ENCODE results near the gene NDFIP1. TPM values are rescaled to one million over a fixed set of nuclear protein-coding genes. Genes with fewer than 3 reads are reported as not detected.

NDFIP1 gene
- total RNA-seq, 3 donors from 2014 or later = 45.7 to 53.2 (median 49.4) TPM

DNA sequence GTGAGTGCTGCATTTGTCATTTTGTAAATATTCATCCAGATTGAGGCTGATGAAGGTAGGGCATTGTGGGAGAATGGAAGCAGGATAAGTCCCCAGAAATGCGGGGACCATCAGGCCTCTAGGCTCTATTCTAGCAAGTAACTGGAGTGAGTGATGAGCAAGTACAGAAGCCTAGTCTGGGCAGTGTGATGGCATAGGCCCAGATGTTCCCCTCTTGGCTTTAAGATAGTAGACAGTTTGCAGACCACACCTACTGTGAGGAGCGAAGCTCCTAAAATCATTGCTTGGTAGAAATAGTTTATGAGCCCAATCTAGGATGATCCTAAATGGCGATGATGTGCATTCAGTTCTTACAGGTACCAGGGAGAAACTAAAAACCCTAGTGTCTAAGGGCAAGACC lies 24.3 kb downstream of the NDFIP1 start:
- no peaks in the 10 kb centered on the region for H3K9me3 ChIP-seq
- H3K4me3 ChIP-seq = no peak overlapping the region
- DNase-seq = no peak
- TF ChIP-seq CTCF (IDR thresholded peaks at IDR 0.05) = no peak
- H3K36me3 ChIP-seq (ENCODE audit: low read depth) = no peaks in the 10 kb centered on the region
- intact Hi-C loops (cut with DNase I, micrococcal nuclease) = loop anchor here in 1 of 2 donors (10.0 kb wide), 1 partner anchor 138 kb away; no protein-coding TSS in a partner anchor
- no peaks in the 10 kb centered on the region for H3K4me1 ChIP-seq (ENCODE audit: low read depth)
- no peak for ATAC-seq

DNA sequence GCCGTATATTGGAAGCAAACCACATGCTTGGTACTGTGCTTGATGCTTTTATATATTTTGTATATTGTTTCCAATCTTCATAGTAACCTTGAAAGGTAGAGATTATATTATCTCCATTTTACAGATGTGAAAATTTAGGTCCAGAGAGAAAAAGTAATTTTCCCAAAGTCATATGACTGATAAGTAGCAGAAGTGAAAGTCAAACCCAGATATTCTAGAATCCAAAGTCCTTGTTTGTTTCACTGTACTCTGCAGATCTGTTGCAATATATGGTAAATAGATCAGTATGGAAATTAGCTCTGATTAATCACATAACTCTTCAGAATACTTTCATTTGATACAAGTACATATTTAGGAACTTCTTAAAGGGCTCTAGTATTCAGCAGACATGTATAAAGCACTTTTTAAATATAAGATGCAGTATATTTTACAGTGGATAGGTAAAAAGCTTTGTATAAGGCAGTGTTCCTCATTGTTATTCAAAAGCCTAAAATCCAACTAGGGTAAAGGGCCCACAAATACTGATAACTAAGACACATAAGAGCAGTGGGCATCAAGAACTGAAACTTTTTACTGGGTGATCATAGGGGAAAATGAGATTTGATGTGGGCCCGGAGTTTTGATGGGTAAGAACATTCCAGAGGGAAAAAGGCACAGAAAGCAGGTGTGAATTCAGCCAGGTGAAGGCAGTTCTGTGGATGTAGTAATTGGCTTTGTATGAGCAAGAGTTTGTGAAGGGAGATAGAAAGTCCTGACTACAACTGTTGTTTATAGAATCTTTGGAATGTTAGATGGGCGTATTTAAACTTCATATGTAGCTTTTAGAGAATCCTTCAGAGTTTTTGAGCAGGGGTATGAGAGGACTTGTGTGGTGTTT lies 25.0 kb downstream of the NDFIP1 start:
- TF ChIP-seq CTCF (IDR thresholded peaks at IDR 0.05) = no peak
- intact Hi-C loops (cut with DNase I, micrococcal nuclease) = loop anchor here in 1 of 2 donors (10.0 kb wide), 1 partner anchor 139 kb away; no protein-coding TSS in a partner anchor
- Histone ChIP-seq H3K4me3 (no peak overlapping the region), H3K4me1 (ENCODE audit: low read depth) (no peaks in the 10 kb centered on the region), H3K9me3 (no peaks in the 10 kb centered on the region), H3K36me3 (ENCODE audit: low read depth) (no peaks in the 10 kb centered on the region)
- ATAC-seq (no peak), DNase-seq (no peak)

DNA sequence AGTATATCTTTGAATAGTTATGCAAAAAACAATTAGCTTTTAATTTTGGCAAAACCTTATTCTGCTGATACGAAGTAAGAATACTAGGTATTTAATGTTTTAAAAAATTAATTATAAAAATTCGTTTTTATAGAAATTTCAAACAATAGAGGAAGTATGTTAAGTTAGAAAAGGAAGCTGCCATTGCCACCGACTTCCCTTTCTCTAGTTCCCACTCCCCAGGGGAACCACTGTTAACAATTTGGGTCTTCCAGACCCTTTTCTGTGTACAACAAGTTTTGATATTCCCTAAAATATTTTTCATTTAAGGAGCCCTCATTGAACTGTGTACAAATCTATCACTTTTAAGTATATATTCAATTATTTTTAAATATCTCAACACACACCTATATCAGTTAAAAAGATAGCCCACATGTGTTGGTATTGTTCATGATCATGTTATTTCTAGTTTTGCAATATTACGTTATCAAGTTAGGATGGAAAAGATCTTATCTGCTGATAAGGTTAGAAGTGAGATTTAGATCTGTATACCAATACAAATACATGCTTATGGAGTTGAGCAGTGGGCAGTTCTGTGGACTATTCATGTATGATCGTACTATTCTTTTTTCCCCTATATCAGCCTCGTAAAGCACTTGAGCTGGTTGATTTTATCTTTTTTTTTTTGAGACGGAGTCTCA lies 25.9 kb downstream of the NDFIP1 start:
- Histone ChIP-seq H3K4me3 (no peak overlapping the region), H3K36me3 (ENCODE audit: low read depth) (no peaks in the 10 kb centered on the region), H3K9me3 (no peaks in the 10 kb centered on the region), H3K4me1 (ENCODE audit: low read depth) (no peaks in the 10 kb centered on the region)
- ATAC-seq (no peak), DNase-seq (no peak)
- TF ChIP-seq CTCF (IDR thresholded peaks at IDR 0.05) = no peak
- intact Hi-C loops (cut with DNase I, micrococcal nuclease) = loop anchor here in 1 of 2 donors (10.0 kb wide), 1 partner anchor 140 kb away; no protein-coding TSS in a partner anchor

- Histone ChIP-seq H3K4me1 (ENCODE audit: low read depth) (no peaks in the 10 kb centered on the region), H3K4me3 (no peak overlapping the region), H3K9me3 (no peaks in the 10 kb centered on the region), H3K36me3 (ENCODE audit: low read depth) (no peaks in the 10 kb centered on the region)
- no peak for ATAC-seq
- intact Hi-C loops (cut with DNase I, micrococcal nuclease) = loop anchor here in 1 of 2 donors (5.0 kb wide), 1 partner anchor 149 kb away; no protein-coding TSS in a partner anchor
- no peak for DNase-seq
- no peak for TF ChIP-seq CTCF (IDR thresholded peaks at IDR 0.05)
Observed at GRCh38 chr5:142141463-142141862, 32.9 kb downstream of the NDFIP1 start.

DNA sequence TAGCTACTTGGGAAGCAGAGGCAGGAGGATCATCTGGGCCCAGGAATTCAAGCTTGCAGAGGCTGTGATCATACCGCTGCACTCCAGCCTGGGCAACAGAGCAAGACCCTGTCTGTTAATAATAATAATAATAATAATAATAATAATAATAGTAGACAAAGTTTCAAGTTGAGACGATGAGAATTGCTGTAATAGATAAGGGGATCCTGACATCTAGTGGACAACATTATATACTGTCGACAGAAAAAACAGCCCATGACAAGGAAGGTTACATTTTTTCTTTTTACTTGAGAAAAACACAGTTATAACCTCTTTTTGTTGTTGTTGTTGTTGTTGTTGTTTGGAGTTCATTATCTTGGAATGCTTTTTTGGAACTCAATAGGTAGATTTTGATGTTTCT lies 35.3 kb downstream of the NDFIP1 start:
- peak; percentile 17 for TF ChIP-seq CTCF (IDR thresholded peaks at IDR 0.05)
- no peaks in the 10 kb centered on the region for H3K4me1 ChIP-seq (ENCODE audit: low read depth)
- DNase-seq (no peak), ATAC-seq (no peak)
- H3K9me3 ChIP-seq = no peaks in the 10 kb centered on the region
- intact Hi-C loops (cut with DNase I, micrococcal nuclease) = loop anchor here in 1 of 2 donors (2.0 to 5.0 kb wide), 2 partner anchors 33 to 152 kb away; no protein-coding TSS in a partner anchor
- no peaks in the 10 kb centered on the region for H3K36me3 ChIP-seq (ENCODE audit: low read depth)
- H3K4me3 ChIP-seq = no peak overlapping the region

Measured in mucosa of descending colon (tissue), 3 donors.